Germinal center (tissue), 1 donor: Measurements from ENCODE around the gene STX8.

ENCODE experiments used
- DNase-seq: peaks from one replicate; pipeline ENCODE4 v3.0.0; 2012; ENCODE audit warnings: mixed read lengths, low spot score

Gene STX8

DNA sequence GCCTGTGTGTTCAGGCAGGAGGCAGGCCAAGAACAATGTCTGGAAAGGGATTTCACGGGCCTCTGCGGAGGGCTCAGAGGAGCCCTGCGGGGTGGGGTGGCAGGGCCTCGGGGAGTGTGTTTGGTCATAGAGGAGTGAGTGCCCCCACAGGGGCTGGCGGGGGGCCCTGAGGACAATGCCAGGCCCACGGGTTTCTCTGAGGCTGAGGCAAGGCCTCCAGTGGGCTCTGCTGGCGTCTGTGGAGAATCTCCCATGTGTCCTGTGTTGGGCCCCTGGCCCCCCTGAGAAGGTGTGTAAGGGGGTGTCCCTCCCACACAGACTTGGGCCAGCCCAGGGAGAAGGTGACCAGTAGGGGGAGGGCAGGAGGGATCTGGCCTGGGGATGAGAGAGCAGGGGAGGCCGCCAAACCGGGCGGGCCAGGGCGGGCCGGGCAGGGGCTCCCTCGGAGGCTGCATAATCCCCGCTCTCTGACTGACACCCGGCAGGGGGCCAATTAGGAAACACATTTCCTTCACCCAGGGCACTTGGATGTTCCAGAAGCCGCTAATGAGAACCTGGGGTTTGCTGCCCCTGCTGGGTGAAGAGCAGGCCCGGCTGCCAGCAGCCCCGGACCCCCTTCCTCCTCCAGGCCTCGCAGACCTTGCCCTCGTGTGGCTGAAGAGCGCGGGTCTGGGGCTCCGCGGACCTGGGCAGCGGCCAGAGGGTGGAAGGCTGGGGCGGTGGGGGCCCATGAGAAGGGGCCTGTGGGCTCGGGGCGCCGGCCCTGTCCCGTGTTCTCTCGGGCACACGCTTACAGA lies 350.1 kb downstream of the STX8 start:
- no peak for DNase-seq

DNA sequence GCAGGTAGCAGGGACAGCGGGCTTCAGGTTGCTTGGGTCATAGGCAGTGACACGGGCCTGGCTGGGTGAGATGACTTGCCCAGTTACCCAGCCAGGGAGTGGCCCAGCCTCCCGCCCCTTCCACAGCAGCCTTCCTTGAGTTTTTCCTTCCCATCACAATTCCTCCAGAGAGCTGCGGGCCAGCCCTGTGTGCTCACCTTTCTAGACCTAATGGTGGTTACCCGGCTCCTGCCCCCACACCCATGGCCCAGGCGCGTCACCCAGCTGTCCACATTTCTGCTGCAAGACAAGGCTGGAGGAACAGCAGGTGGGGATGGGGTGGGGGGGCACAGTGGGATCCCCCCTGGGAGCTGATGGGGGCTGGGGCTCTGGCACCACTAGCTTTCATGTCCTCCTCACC lies 351.1 kb downstream of the STX8 start:
- DNase-seq, result no peak

DNA sequence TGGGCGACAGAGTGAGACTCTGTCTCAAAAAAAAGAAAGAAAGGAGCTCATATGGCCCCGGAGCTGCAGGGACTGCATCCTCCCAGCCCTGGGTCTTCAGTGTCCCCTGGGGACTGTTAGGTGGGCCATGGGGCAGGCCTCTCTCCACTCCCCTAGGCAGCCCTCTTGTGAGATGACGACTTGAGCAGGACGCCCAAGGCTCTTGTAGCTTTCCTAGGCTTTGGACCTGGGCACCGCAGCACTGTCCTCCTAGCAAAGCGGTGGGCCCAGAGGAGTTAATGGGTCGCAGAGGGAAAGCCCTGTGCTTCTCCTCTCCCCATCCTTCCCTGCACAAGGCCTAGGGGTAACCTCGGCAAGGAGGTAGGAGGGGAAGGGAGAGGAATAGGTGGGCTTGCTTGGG lies 352.1 kb downstream of the STX8 start:
- no peak for DNase-seq

DNA sequence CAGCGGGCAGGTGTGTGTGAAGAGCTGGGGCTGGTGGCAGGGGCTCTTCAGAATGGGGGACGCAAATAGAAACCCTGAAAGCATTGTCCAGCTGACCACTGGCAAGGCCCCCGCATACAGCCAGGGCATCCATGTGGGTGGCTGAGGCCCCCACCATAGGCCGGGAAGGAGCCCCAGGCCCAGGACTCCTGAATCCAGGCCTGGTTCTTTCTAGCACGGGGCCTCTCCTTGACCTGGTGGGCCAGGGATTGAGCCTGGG lies 353.8 kb downstream of the STX8 start:
- no peak for DNase-seq

DNA sequence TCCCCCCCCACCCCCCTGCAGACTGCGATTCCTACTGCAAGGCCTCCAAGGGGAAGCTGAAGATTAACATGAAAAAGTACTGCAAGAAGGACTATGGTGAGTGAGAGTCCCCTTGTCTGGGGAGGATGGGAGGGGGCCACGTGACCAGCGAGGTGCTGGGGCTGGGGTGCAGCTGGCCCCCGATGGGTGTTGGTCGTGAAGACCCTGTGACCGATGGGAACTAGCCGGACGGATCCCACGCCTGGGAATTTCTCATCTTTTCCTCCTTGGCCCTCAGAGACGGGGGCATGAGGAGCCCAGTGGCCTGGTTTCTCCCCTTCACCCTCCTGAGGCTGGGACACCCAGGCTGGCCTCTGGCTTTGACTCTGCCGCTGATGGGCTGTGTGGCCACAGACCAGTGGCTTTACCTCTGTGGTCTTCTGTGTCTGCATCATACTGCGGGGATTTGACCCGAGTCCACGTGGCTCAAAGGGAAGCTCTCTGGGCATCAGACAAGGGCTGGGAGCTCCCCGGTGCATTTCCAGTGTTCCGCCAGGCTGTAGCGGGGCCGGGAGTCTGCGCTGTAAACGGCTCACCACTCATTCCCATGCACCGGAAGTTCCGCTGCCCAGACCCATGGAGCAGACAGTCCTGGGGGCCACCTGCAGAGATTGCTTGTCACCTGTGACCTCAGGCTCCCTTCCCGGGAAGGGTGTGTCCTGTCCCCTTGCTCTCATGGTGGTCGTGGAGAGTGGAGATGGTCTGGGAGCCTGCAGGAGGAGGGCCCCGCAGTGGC lies 354.3 kb downstream of the STX8 start:
- no peak for DNase-seq

DNA sequence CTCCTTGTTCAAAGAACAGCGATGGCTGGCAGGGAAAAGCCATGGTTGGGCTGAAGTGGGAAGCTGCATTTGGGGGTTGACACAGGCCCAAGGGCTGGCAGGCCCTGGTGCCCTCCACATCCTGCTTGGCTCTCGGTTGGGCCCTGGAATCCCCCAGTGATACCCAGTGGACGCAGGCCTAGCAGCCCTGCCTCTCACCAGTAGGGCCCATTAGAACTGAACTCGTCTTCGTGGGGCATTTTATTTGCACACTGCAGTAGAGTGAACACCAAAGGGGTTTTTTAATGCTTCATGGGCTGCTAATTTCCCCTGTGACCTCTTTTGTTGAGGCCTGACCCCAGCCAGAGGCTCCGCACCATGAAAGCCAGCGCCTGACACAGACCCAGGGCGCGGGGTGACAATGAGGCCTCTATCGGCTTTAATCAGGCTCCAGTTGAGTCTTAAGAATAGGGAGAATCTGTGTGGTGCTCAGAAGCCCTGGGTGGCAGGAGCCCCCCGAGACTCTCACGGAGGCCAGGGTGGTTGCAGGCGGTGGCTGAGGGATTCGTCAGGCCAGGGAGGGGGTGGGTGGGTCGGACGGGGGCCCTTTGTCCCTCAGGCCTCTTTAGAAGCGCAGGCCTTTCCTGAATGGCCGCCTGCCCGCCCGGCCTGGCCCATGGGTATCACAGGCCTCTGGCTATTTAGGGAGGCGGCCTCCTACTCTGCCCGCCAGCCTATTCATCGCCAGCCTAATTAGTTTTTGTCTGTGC lies 355.0 kb downstream of the STX8 start:
- DNase-seq, result no peak

DNA sequence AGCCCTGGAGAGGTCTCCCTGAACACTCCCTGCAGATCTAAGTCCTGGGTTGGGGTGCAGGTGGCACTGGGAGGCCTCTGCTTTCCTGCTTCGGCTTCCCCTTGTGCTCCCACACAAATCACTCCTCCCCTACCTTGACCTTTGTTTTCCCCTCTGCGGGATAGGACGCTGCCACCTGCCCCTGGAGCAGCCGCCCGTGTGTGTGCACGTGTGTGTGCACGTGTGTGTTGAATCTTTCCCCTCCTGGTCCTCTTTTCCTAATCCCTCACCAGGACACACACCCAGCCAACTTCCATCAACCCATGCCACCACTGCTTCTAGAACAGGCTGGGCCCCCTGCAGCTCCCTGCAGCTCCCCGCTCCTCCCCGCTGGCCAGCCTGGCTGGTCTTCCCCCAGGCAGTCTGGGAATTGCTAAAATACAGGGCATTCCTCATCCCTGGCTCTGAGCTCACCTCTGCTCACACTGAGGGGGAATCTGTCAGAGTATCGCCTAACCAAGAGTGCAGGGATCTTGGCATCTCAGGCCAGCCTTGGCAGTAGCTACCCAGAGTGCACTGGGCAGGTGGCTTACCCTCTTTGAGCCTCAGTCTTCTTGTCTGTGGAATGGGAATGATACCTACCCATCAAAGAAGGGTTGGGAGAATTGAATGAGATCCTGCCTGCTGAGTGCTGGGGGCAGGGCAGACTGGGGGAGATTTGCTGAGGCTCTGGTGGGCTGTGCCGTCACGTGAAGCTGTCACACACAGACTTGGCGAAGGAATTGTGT lies 355.8 kb downstream of the STX8 start:
- DNase-seq, result no peak

DNA sequence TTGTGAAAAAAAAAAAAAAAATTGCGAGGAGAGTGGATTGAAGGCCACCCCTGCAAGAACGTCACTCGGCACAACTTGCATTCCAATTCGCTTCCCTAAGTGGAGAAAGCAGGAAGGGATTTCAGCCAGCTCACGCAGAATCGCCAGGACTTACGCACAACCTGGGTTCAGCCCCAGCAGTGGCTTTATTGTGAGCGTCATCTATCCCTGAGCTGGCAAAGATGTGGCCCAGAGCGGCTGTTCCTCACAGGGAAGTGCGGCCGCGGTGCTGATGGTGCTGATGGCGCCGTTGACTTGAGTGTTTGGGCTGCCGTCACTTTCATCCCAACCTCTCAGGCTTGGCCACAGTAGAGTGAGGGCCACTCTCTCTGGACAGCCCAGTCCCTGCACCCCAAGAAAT lies 356.7 kb downstream of the STX8 start:
- no peak for DNase-seq

DNA sequence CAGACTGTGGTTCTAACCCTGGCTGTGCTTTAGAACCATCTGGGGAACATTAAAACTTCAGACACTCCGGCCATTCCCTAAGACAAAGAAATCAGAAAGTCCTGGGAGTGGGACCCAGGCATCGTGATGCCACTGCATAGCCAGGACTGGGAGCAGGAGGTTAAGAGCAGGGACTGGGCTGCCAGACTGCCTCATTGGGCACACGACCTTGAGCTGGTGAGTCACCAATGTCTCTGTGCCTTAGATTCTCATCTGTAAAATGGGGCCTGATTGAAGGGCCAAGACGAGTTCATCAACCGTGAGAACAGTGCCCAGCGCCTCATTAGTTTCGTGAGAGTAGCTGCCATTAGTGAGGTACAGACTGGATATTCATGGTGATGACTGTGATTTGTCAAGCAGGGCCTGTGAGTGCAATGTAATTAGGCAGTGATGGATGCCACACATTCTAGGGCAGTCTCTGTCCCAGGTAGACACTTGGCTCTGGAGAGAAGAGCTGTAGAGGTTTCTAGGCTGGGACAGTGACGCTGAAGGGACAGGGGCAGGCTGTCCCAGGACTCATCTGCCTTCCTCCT lies 357.5 kb downstream of the STX8 start:
- no peak for DNase-seq

DNA sequence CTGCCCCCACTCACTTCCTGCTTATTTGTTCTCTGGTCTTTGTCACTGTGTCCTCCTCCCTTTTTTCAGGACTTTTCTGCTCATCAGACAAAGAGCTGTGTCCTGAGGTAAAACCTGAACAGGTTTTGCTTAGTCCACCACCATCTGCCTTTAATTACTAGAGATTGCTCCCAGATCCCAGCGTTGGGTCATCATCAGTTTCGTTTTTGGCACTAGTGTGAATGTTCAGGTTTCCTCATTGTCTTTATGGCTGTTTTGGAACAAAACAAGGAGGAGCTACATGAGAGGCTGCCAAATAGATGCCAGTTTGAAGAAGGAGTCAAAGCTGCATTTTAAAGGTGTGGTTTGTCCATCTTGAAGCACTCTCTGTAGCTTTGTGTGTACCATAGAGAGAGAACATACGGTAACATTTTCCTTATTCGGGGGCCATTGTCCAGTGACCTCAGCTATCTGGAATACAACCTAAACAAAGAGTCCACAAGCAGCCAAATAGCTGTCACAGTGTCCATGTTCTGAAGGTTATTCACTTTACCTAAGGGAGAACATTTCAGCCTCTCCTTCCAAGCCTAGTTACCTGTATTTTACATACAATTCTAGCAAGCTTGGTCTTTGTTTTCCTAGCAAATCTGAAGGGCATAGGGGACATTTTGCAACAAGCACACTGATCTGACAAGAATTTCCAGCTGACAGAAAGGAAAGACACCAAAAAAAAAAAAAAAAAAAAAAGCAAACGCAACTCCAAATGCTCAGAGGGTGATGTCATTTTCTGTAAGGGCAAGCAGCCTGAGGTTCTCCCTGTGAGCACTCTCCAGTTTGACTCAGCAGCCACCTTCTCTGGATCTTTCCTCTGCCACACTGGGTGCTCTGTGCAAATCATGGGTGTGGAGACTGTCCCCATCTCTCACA lies 358.2 kb downstream of the STX8 start:
- no peak for DNase-seq

DNA sequence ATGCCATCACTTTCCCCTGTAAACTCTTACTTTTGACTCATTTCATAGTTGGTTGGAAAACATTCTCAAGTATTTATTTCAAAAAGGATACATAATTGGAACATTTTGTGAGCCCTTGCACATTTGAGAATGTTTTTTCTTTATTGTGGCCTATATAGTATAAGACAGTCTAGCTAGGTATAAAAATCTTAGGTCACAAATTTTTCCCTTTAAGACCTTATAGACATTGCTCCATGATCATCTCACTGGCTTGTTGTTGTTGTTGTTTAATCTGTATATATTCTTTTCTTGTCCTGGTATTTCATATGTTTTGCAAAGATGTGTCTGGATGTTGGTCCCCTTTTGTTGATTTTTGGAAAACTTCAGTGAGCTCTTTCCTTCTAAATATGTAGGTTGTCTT lies 360.2 kb downstream of the STX8 start:
- no peak for DNase-seq

DNA sequence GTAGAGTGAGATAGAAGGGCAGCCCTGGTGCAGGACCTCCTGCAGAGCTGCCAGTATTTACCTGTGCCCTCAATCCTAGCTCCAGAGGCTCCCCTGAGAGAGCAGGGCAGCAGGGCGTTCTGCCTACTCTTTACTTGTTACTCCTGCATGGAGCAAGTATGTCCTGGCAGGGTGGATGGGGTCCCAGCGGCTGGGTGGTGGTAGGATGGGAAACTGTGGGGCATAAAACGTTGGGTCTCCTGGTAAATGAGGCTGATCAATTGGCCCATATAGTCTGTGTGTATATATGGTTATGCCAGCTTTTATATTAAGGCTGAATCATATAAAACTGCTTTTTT lies 362.3 kb downstream of the STX8 start:
- no peak for DNase-seq

DNA sequence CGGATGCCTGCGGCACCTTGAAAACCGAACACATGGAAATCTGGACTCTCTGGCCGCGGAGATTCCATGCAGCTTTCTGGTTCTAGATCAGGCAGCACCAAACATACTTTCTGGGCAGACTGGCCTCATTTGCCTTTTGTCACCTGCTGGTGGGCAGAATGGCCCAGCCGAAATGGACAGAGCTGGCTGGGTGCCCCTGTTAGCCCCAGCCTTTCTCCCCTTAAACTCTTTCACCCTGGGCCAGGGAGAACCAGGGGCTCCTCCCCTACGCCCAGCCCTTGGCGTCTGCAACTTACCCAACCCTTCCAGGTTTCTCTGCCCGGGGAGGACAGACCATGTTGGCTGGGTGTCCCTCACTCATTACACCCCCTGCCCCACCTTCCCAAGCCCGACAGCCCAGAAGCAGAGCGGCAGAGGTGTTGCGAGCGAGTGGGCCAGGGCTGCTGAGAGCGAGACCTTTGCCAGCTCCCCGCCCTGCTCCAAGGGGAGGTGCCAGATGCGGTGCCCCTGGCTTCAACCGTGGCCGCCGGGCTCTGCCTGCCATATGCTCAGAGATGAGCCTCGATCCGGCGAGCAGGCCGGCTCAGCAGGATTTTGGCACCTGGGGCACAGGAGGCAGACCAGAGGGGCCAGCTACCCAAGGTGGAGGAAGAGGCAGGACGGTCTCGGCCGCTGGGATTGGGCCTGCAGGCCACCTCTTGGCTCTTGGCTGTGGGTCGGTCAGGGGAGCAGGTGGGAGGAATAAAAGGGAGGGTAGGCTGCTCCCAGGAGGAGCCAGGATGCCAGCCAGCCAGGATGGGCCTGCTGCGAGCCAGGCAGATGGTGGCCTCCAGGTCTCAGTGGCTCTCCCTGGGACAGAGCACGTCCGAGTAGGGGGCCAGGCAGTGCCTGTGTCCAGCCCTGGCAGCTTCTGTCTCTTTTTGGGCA lies 363.0 kb downstream of the STX8 start:
- no peak for DNase-seq

DNA sequence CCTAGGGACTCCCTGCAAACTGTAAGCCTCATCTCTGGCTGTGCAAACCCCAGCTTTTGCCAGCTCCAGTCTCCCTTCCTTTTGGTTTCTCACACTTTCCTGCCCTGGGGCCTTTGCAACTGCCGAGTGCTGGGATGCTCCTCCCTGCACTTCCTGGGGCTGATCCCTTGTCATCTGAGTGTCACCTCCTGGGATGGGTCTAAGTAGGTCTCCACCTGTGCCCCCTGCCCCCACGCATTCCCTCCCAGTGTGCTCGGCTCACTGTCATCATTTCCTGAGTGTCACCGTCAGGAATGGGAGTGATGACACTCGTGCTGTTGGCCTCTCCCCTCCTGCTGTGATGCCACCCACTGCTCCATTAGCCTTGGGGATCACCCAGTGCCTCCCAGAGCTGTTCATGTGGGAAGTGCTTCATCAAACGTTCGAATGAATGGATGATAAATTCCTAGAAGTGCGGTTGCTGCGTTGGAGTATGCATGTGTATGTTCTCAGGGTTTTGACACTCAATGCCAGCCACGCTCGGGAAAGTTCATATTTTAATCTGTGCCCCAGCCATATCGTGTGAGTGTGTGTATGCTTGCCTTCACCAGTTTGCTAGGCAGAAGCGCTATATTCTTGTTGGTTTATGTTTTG lies 364.4 kb downstream of the STX8 start:
- no peak for DNase-seq

DNA sequence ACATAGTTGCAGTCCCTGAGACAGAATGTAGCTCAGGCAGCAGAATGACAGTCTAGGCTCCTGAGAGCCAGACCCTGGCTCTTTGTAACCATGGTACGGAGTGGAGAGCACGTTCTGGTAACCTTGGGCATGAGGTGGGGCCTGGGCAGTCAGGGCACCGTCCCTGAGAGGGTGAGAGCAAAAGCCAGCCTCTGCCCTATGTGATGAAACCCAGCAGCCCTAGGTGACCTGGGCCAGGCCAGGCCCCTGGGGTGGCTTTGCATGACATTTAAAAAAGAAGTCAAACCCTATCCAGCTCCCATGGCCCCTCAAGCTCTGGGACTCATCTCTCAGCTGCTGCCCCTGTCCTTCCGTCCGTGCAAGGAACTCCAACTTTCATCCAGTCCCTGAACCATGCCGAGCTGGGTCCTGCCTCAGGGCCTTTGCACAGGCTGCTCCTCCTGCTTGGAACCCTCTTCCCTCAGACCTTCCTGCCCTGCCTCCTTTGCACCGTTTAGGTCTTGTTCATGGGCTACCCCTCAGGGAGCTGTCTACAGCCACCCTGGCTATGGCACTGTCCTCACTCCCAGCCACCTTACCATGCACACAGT lies 365.7 kb downstream of the STX8 start:
- no peak for DNase-seq

DNA sequence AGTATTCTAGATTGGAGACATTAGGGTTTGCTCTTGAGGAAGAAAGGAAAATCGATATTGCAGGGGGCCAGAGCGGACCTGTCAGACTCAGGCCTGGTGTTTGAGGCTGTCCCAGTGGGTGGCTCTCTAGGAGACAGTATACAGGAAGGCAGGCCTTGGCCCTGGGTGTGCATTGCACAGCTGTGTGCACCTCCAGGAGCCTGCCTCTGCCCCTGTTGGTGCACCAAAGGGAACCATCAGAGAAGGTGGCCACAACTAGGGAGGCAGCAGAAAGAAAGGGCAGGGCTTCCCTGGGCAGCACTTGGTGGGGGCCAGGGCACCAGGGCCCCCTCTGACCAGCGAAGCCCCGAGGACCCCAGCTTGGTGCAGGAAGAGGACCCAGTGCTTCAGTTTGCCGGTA lies 366.3 kb downstream of the STX8 start:
- no peak for DNase-seq

DNA sequence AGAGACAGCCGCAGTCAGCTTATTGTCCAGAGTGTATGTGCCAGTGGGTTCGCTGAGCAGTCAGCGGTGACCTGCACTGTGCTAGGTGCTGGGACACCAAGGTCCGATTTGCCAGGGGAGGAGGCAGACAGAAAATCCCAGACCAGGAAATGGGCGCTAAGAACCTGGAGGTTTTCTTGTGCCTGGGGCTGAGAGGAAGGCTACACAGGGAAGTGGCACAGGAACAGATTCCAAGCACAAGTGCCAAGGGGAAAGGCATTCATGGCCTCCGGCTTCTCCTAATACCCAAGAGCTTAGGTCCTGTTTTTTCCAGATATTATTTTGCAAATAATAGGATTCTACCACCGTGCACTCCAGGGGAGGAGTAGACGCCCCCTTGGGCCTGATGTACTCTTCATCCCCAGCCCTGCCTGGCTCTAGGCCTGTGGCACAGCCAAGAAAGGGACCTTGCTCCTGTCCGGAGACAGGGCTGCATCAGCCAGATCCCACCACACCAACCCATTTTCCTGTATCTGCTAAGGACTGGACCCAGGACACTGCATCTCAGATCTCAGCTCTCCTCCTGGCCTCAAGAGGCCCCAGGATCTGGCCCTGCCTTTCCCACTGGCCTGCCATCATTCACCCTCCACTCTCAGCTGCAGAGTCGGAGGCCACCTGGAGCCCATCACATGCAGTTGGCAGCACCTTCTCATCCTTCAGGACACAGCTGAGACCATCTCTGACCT lies 367.1 kb downstream of the STX8 start:
- no peak for DNase-seq

DNA sequence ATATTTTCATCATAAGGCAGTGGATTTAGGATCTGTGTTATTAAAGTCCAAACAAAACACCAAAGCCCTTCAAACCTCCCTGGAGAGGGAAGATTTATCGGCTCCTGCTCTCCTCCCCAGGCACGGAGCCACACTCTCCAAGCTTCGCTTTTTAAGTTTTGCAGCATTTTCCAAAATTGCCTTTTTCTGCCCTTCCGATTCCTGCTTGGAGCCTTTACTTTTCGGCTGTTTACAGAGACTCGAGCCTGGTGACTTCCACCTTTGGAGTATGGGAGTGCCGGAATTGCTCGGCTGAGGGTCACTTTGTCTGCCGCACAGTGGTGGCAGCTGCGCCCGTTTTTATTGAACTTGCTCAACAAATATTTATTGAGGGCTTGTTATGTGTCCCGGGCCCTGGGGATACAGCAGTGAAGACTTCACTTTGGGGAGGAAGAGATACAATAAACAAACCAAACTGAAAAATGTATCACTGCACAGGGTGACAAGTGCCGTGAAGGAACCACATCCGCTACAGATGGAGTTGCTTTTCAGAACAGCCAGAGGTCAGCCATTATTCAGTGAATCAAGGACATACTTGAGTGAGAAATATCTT lies 368.8 kb downstream of the STX8 start:
- DNase-seq, result no peak
